ENCODE data around the gene PP2D1. TPM values are rescaled to one million over a fixed set of nuclear protein-coding genes. Genes with fewer than 3 reads are reported as not detected.
A peak's percentile ranks its signal among the peaks of the same experiment; 100 is the strongest.

PP2D1 gene
- total RNA-seq, 4 donors from 2014 or later: not detected

GRCh38 chr3:20052851-20053250, 40.8 kb upstream of the PP2D1 start:
- 88 to 97% methylated on average over 7 of the region's 7 CpGs for WGBS, 2 donors
- Histone ChIP-seq H3K27ac (peak overlapping the region in 1 of 4 donors; percentile 53), H3K4me1 (peaks cover 0 to 60% (median 49%) of the 10 kb centered on the region in 4 donors), H3K36me3 (no peaks in the 10 kb centered on the region), H3K27me3 (no peaks in the 10 kb centered on the region), H3K9me3 (no peaks in the 10 kb centered on the region), H3K4me3 (no peak overlapping the region)
- TF ChIP-seq CTCF (IDR thresholded peaks at IDR 0.05) (no peak), EP300 (IDR thresholded peaks at IDR 0.05) (no peak), POLR2A (IDR thresholded peaks at IDR 0.05) (no peak)
- DNase-seq (ENCODE audit: low spot score in 2 of 2): no peak

GRCh38 chr3:20051123-20051806, 39.2 kb upstream of the PP2D1 start:
- Histone ChIP-seq H3K36me3 (no peaks in the 10 kb centered on the region), H3K4me3 (no peak overlapping the region), H3K27me3 (no peaks in the 10 kb centered on the region), H3K27ac (peak overlapping the region in 2 of 4 donors; percentile 45 to 51), H3K4me1 (peaks cover 0 to 60% (median 43%) of the 10 kb centered on the region in 4 donors), H3K9me3 (no peaks in the 10 kb centered on the region)
- no peak for DNase-seq (ENCODE audit: low spot score in 2 of 2)
- TF ChIP-seq CTCF (IDR thresholded peaks at IDR 0.05): no peak
- TF ChIP-seq EP300 (IDR thresholded peaks at IDR 0.05): no peak
- TF ChIP-seq POLR2A (IDR thresholded peaks at IDR 0.05): no peak
- WGBS, 2 donors: 91 to 94% methylated on average over 4 of the region's 4 CpGs

GRCh38 chr3:20047976-20048883, 36.2 kb upstream of the PP2D1 start:
- WGBS, 2 donors: 29 to 33% methylated on average over 9 of the region's 9 CpGs
- peak overlapping the region in 2 of 4 donors; percentile 1 to 16 for H3K4me3 ChIP-seq
- no peaks in the 10 kb centered on the region for H3K36me3 ChIP-seq
- TF ChIP-seq EP300 (IDR thresholded peaks at IDR 0.05) (no peak), POLR2A (IDR thresholded peaks at IDR 0.05) (no peak), CTCF (IDR thresholded peaks at IDR 0.05) (no peak)
- peaks cover 0 to 58% (median 37%) of the 10 kb centered on the region in 4 donors for H3K4me1 ChIP-seq
- H3K9me3 ChIP-seq: no peaks in the 10 kb centered on the region
- H3K27ac ChIP-seq: peak overlapping the region; percentile 34 to 79 (median 50)
- no peaks in the 10 kb centered on the region for H3K27me3 ChIP-seq
- DNase-seq (ENCODE audit: low spot score in 2 of 2): no peak

- H3K36me3 ChIP-seq: no peaks in the 10 kb centered on the region
- TF ChIP-seq POLR2A (IDR thresholded peaks at IDR 0.05) (no peak), CTCF (IDR thresholded peaks at IDR 0.05) (no peak), EP300 (IDR thresholded peaks at IDR 0.05) (no peak)
- no peak overlapping the region for H3K4me3 ChIP-seq
- H3K27me3 ChIP-seq: no peaks in the 10 kb centered on the region
- H3K27ac ChIP-seq: peak overlapping the region in 3 of 4 donors; percentile 42 to 79 (median 58)
- no peaks in the 10 kb centered on the region for H3K9me3 ChIP-seq
- 66 to 73% methylated on average over 7 of the region's 7 CpGs for WGBS, 2 donors
- peaks cover 0 to 67% (median 45%) of the 10 kb centered on the region in 4 donors for H3K4me1 ChIP-seq
- no peak for DNase-seq (ENCODE audit: low spot score in 2 of 2)
These were observed 35.3 kb upstream of the PP2D1 start for GRCh38 chr3:20047341-20047779.

Data from tibial nerve (tissue), 4 donors.